DMS53 treated with DMSO at 0.1 percent for 48 hours (cell line): ENCODE results near the gene CAPN14.

ENCODE experiments used
- DNase-seq: peaks from one replicate; lab custom pipeline; 2025; ENCODE audit not compliant: unreplicated experiment; lab: John Stamatoyannopoulos, UW

The CAPN14 gene

DNA sequence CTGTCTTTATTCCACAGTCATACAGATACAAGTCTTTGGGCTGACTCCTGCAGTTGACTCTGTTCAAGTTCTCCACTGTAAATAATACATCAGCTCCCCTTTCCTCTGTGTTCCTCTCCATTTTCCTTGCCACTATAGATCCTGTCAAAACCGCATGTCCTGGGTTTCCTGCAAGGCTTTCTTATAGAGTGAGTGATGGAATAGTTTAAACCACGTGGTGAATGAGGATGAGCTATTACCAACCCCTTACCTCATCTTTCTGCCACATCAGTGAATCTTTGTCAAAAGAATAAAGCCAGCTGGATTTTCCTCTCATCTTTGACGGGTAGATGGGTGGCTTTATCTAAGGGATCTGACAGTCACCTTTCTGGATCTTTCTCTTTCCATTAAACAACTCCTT lies 75.2 kb downstream of the CAPN14 start:
- no peak for DNase-seq

DNA sequence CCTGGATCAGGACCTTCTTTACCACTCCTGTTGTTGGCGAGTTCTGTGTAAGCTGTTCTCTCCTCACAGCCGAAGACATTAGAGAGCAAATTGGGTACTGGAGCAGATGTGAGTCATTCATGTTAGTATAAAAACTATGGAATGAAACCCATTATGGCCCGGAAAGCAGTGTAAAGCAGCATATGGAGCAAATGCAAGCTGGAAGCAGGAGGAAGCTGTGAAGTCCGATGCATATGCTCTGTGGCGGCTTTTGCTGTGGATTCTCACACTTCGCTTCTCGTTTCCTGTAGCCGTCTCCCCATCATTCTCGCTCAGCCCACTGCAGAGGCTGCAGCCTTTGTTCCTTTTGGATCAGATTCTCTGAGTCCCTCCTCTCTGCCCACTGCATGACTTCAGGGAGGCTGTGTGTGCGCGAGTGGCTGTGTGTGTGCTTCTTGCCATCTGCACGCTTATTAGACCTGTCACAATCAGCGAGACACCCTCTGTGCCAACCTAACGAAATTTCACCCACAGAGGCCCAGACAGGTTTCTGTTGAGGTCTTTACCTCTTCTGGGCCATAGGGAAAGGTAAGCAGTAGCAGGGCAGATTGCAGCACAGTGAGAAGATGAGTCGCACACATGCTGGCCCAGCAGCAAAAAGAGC lies 75.8 kb downstream of the CAPN14 start:
- no peak for DNase-seq

DNA sequence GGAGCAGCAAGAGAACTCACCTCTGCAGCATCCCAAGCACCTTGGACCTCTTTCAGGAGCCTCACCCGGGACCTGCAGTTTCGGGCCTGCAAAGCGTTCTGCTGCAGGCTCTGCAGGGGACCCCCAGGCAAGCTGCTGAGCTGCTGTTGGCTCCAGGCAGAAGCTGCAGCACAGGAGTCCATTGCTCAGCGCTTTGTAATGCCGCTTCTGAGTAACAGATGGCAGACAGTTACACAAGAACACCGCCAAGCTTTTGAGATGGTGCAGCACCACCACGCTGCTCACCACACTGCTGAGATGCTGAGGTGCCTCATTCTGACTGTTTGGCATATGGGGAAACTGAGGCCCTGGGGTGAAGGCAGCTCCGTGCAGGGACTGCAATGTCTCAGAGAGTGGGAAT lies 77.2 kb downstream of the CAPN14 start:
- DNase-seq: no peak

DNA sequence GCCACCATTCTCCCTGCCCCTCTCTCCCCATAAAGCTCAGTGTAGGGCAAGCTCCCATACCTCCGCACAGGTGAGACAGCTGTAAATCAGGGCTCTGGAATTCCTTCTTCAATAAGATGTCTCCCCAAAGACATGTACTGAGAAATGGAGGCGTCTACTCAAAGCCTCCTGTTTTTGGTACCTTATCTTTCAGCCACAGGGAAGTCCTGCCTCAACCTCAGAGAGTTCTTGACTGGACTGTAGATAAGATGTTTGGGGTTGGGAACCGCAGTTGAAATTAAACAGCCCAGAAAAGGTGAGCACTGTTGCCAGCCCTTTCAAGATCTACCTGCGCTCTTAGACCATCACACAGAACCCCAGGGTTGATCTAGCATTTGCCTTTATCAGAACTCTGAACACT lies 77.6 kb downstream of the CAPN14 start:
- no peak for DNase-seq

DNA sequence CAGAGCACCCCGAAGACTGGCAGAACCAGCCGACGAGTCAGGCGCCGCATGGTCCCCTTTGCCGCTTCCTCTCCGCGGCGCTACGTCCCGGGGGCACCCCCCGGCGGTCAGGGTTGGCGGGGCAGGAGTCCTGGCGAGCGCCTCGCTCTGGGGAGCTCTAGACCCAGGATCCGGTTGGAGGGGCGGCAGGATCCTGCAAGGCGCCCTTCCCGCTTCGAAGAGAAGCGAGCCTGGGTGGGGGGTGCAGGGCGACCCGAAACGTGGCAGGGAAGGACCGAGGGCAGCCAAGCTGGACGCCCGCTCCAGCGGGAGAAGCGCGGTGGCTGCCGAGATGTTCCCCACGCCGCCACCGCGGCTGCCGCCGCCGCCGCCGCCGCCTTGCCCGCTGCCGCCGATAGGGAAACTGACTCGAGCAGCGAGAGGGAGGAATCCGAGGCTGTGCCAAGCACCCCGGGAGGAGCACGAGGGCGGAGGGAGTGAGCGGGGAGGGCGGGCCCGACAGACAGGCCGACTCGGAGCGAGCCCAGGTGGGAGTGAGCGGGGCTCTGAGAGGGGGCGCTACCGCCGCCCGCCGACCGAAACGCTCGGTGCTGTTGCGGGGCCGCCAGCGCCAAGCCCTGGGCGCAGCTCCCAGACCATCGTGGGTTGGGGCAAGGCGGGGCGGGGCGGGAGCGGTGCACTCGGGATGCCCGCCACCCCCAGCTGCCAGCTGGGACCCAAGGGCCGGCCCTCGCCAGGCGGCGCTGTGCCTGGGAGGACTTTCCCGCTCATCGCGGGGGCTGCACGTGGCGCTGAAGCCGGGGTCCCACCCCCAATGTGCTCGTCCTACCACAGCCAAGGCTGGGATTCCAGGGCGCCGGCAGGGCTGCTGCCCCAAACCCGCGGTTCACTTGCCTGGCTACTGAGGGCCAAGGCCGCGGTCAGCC lies 79.0 kb downstream of the CAPN14 start, which contains the start of gene GALNT14:
Gene GALNT14, minus strand, starts transcription at position 404 of the 926 bp plus-strand sequence. Its CDS starts 354 bp downstream, at position 50.
- DNase-seq: peak; percentile 42

- DNase-seq: no peak
Observed at GRCh38 chr2:31137211-31138036, 79.9 kb downstream of the CAPN14 start.

- DNase-seq: no peak
Observed at GRCh38 chr2:31136732-31137131, 80.6 kb downstream of the CAPN14 start.

DNA sequence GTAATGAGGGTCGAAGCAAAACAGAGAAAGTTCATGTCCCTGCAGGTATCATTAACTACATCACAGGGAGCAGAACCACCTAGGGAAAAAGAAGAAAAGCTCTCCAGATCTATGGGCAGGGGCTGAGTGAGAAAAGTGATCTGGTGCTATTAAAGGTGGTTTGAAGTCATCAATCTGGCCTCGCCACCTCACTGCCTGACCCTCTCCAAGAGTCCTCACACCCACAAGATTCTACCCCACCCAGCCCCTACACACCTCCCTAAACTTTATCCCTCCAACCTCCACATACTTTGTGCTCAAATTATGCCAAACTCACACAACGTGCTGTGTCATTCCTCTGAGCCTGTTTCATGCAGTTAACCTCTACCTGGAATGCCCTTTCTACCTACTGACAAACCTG lies 81.3 kb downstream of the CAPN14 start:
- DNase-seq: no peak

GRCh38 chr2:31134480-31134879 lies 82.8 kb downstream of the CAPN14 start:
- DNase-seq: no peak

DNA sequence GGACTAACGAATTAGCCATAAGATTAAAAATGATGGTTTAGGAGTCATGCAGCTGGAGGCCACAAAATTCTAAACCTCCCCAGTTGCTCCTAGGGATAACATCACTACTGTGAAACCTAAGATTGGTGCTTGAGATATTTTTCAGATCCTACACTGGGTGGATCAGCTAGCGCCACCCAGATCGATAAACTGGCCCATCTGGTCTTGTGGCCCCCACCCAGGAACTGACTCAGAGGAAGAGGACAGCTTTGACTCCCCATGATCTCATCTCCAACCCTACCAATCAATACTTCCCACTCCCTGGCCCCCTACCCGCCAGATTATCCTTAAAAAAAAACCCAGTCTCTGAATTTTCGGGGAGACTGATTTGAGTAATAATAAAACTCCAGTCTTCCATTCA lies 84.5 kb downstream of the CAPN14 start:
- no peak for DNase-seq

GRCh38 chr2:31131871-31132270 lies 85.4 kb downstream of the CAPN14 start:
- DNase-seq: no peak

DNA sequence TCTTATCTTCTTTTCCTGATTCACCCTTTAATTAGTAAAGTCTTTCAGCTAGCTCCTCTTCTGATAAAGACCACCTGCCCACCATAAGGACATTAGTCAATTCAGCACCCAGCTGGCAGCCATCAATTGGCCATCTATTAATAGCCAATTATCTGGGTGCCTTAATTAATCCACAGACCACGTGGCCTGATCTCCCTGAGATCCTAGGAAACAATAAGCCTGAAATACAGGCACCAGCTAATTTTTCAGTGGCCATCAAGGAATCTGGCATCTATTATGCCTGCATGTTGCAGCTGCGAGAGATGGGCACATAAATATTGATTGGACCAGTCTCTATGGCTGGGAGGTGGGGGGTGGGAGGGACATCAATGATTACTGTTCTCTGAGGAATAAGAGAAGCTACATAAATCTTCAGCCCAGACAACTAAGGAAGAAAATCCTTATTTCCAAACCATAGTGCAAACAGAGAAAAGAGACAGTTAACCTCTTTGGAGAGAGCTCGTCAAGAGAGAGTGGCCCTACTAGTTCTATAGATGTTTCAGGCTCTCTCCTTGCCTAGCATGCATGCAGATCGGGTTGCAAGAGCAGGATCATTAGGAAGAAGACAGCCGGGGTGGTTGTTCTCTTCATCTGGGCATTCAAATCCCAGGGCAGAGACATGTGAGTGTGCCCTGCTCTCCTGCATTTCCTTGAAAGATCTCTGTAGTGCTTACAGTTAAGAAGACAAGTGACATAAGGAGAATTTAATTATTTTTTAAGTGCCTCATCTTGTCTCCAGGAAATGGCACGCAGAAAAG lies 87.7 kb downstream of the CAPN14 start:
- DNase-seq: no peak

- DNase-seq: no peak
Observed at GRCh38 chr2:31127931-31128330, 89.4 kb downstream of the CAPN14 start.

- DNase-seq: no peak
Observed at GRCh38 chr2:31125918-31126695, 91.2 kb downstream of the CAPN14 start.

DNA sequence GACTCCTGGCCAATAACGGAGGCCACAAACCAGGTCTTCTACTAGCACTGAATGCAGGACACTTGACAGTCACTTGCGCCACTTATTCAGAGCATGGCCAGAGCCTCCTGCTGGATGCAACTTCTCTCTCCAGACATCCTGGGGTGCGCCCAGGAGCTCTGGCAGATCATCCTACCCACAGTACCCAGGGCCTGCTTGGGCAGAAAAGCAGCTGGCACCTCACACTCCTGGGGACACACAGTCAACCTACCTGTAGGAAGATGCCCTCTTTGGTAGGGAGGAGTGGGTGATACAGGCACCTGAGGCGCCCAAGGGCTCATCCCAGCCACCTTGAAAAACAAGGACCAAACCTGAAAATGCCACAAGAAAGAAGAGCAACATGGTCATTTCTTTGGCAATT lies 92.4 kb downstream of the CAPN14 start:
- DNase-seq: no peak
